Glutamatergic neuron (in vitro differentiated cells): ENCODE results near the gene LRP1. TPM values are rescaled to one million over a fixed set of nuclear protein-coding genes. Genes with fewer than 3 reads are reported as not detected.
A peak's percentile ranks its signal among the peaks of the same experiment; 100 is the strongest.

Source experiments
- DNase-seq: peaks from one replicate; pipeline ENCODE4 v3.0.0; 2022
- H3K27ac Mint-ChIP-seq: one replicate; pipeline ENCODE4 v1.8.0; 2020; ENCODE audit warnings: mild to moderate bottlenecking, mixed read lengths, inconsistent platforms; ENCODE audit not compliant: unreplicated experiment
- H3K27me3 Mint-ChIP-seq: one replicate; pipeline ENCODE4 v1.8.0; 2020; ENCODE audit warnings: mild to moderate bottlenecking, moderate library complexity, mixed read lengths, inconsistent platforms; ENCODE audit not compliant: unreplicated experiment
- H3K36me3 Mint-ChIP-seq: one replicate; pipeline ENCODE4 v1.8.0; 2020; ENCODE audit warnings: mild to moderate bottlenecking, mixed read lengths, inconsistent platforms; ENCODE audit not compliant: unreplicated experiment
- H3K4me1 Mint-ChIP-seq: one replicate; pipeline ENCODE4 v1.8.0; 2020; ENCODE audit warnings: mild to moderate bottlenecking, low read depth, mixed read lengths, inconsistent platforms; ENCODE audit not compliant: unreplicated experiment
- H3K4me3 Mint-ChIP-seq: one replicate; pipeline ENCODE4 v1.8.0; 2020; ENCODE audit warnings: mild to moderate bottlenecking, mixed read lengths, inconsistent platforms; ENCODE audit not compliant: unreplicated experiment
- H3K9me3 Mint-ChIP-seq: one replicate; pipeline ENCODE4 v1.8.0; 2020; ENCODE audit warnings: mild to moderate bottlenecking, moderate library complexity, mixed read lengths, inconsistent platforms; ENCODE audit not compliant: unreplicated experiment
- total RNA-seq: library from RNA; stranded (reverse); fragmentation: NEBNext Ultra II Directional; extraction: Animal tissue kit (Norgen Biotek cat#: 25700); gene quantifications from one replicate; pipeline ENCODE4 v1.2.1, GENCODE V29; 2021; ENCODE audit not compliant: unreplicated experiment
- TF ChIP-seq, protein P1 (sequence below): fragments of 200-600 bp; sonication (generic); IDR thresholded peaks from one replicate; pipeline ENCODE4 v1.5.0; 2021; ENCODE audit not compliant: partially characterized antibody, unreplicated experiment

LRP1 gene
- total RNA-seq, 1 donor from 2014 or later = 125 TPM

DNA sequence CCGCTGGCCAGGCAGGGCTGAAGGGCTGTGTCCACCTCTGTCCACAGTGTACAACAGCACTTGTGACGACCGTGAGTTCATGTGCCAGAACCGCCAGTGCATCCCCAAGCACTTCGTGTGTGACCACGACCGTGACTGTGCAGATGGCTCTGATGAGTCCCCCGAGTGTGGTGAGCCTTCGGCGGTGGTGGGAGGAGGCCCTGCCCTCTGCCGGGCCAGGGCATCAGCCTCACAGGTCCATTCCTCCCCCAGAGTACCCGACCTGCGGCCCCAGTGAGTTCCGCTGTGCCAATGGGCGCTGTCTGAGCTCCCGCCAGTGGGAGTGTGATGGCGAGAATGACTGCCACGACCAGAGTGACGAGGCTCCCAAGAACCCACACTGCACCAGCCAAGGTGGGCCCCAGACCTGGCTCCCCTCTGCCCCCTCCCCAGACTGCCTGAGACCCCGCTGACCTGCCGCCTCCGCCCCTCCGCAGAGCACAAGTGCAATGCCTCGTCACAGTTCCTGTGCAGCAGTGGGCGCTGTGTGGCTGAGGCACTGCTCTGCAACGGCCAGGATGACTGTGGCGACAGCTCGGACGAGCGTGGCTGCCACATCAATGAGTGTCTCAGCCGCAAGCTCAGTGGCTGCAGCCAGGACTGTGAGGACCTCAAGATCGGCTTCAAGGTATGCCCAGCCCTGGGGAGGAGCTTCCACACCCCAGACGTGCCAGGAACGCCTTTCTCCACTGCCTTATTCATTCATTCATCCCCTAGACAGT lies 67.5 kb downstream of the LRP1 start:
- Mint-ChIP-seq H3K4me3 (no peak overlapping the region), H3K27me3 (peaks cover 22% of the 10 kb centered on the region), H3K9me3 (peaks cover 6% of the 10 kb centered on the region), H3K36me3 (peaks cover 9% of the 10 kb centered on the region), H3K4me1 (peaks cover 3% of the 10 kb centered on the region), H3K27ac (no peak overlapping the region)
- TF ChIP-seq, protein P1, sequence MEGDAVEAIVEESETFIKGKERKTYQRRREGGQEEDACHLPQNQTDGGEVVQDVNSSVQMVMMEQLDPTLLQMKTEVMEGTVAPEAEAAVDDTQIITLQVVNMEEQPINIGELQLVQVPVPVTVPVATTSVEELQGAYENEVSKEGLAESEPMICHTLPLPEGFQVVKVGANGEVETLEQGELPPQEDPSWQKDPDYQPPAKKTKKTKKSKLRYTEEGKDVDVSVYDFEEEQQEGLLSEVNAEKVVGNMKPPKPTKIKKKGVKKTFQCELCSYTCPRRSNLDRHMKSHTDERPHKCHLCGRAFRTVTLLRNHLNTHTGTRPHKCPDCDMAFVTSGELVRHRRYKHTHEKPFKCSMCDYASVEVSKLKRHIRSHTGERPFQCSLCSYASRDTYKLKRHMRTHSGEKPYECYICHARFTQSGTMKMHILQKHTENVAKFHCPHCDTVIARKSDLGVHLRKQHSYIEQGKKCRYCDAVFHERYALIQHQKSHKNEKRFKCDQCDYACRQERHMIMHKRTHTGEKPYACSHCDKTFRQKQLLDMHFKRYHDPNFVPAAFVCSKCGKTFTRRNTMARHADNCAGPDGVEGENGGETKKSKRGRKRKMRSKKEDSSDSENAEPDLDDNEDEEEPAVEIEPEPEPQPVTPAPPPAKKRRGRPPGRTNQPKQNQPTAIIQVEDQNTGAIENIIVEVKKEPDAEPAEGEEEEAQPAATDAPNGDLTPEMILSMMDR = no peak
- no peak for DNase-seq

DNA sequence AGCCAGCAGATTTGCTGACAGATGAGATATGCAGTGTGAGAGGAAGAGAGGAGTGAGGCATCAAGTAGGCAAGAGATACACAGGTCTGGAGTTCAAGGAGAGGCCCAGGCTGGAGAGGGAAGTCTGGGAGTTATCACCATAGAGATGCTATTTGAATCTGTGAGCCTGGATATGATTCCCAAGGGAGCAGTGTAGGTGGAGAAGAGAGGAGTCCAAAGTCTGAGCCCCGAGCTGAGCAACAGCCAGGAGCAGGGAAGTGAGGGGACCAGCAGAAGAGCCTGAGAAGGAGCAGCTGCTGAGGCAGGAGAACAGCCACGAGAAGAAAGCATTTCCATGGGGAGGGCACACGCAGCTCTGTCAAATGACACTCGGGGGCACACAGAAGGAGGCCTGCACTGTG lies 68.2 kb downstream of the LRP1 start:
- peaks cover 25% of the 10 kb centered on the region for H3K27me3 Mint-ChIP-seq
- peaks cover 6% of the 10 kb centered on the region for H3K9me3 Mint-ChIP-seq
- H3K27ac Mint-ChIP-seq = peak overlapping the region; percentile 39
- TF ChIP-seq, protein P1 = no peak
- DNase-seq = no peak
- peaks cover 3% of the 10 kb centered on the region for H3K4me1 Mint-ChIP-seq
- peaks cover 12% of the 10 kb centered on the region for H3K36me3 Mint-ChIP-seq
- no peak overlapping the region for H3K4me3 Mint-ChIP-seq

DNA sequence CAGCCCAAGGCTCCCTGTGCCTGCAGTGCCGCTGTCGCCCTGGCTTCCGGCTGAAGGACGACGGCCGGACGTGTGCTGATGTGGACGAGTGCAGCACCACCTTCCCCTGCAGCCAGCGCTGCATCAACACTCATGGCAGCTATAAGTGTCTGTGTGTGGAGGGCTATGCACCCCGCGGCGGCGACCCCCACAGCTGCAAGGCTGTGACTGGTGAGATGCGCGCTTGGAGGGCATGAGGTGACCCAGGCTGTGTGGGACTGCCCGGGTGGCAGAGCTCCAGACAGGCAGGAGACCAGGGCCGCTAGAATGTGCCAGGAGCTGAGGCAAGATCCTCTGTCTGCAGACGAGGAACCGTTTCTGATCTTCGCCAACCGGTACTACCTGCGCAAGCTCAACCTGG lies 68.7 kb downstream of the LRP1 start:
- TF ChIP-seq, protein P1 = no peak
- no peak for DNase-seq
- peaks cover 3% of the 10 kb centered on the region for H3K4me1 Mint-ChIP-seq
- H3K36me3 Mint-ChIP-seq = peaks cover 7% of the 10 kb centered on the region
- no peak overlapping the region for H3K4me3 Mint-ChIP-seq
- peaks cover 22% of the 10 kb centered on the region for H3K27me3 Mint-ChIP-seq
- no peak overlapping the region for H3K27ac Mint-ChIP-seq
- peaks cover 8% of the 10 kb centered on the region for H3K9me3 Mint-ChIP-seq

DNA sequence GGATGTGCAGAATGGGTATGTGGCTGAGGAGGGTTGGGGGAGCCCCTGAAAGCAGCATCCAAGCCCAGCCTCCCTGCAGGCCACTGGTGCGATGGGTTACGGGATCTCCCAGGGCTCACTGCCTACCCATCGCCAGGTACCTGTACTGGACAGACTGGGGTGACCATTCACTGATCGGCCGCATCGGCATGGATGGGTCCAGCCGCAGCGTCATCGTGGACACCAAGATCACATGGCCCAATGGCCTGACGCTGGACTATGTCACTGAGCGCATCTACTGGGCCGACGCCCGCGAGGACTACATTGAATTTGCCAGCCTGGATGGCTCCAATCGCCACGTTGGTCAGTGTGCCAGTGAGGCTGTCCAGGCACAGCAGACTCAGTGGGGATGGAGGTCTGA lies 70.0 kb downstream of the LRP1 start:
- Mint-ChIP-seq H3K27ac (no peak overlapping the region), H3K4me1 (peaks cover 3% of the 10 kb centered on the region), H3K36me3 (peaks cover 5% of the 10 kb centered on the region)

DNA sequence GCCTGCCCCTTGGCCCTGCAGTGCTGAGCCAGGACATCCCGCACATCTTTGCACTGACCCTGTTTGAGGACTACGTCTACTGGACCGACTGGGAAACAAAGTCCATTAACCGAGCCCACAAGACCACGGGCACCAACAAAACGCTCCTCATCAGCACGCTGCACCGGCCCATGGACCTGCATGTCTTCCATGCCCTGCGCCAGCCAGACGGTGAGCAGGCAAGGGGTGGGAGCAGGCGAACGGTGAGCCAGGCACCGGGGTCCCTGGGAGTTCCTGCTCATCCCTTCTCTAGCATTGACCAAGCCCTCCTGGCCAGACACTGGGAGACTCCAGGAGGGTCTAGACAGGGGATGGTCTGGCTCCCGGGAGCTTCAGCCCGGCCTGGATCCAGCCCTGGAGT lies 70.9 kb downstream of the LRP1 start:
- Mint-ChIP-seq H3K9me3 (peaks cover 8% of the 10 kb centered on the region), H3K36me3 (peaks cover 5% of the 10 kb centered on the region), H3K27me3 (peaks cover 14% of the 10 kb centered on the region), H3K4me1 (peaks cover 3% of the 10 kb centered on the region), H3K4me3 (no peak overlapping the region), H3K27ac (no peak overlapping the region)
- TF ChIP-seq, protein P1 = no peak
- no peak for DNase-seq

More for the DNA sequence above, 70.0 kb downstream of the LRP1 start:
- no peak for DNase-seq
- Mint-ChIP-seq H3K27me3 (peaks cover 15% of the 10 kb centered on the region), H3K4me3 (no peak overlapping the region), H3K9me3 (peaks cover 8% of the 10 kb centered on the region)
- TF ChIP-seq, protein P1 = no peak
